ENCODE data around the gene BASP1. TPM values are rescaled to one million over a fixed set of nuclear protein-coding genes. Genes with fewer than 3 reads are reported as not detected.
"Not testable (repeated sequence)": the region's sequence is repeated elsewhere in the genome, so short reads cannot be mapped to it uniquely, and the experiment has no call there.

The BASP1 gene
- total and polyA plus RNA-seq, 2 experiments from 2014 or later = 134 to 183 TPM

GRCh38 chr5:17241635-17242034 lies 24.2 kb downstream of the BASP1 start:
- no peak overlapping the region for H3K4me2 ChIP-seq
- H3K36me3 ChIP-seq (replicated peaks; ENCODE audit: insufficient read depth, low read depth) = no peaks in the 10 kb centered on the region
- no peaks in the 10 kb centered on the region for H3K27me3 ChIP-seq
- TF ChIP-seq, protein P1, sequence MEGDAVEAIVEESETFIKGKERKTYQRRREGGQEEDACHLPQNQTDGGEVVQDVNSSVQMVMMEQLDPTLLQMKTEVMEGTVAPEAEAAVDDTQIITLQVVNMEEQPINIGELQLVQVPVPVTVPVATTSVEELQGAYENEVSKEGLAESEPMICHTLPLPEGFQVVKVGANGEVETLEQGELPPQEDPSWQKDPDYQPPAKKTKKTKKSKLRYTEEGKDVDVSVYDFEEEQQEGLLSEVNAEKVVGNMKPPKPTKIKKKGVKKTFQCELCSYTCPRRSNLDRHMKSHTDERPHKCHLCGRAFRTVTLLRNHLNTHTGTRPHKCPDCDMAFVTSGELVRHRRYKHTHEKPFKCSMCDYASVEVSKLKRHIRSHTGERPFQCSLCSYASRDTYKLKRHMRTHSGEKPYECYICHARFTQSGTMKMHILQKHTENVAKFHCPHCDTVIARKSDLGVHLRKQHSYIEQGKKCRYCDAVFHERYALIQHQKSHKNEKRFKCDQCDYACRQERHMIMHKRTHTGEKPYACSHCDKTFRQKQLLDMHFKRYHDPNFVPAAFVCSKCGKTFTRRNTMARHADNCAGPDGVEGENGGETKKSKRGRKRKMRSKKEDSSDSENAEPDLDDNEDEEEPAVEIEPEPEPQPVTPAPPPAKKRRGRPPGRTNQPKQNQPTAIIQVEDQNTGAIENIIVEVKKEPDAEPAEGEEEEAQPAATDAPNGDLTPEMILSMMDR (IDR thresholded peaks at IDR 0.05; ENCODE audit: poor library complexity) = no peak
- TF ChIP-seq EZH2phosphoT487 (IDR thresholded peaks at IDR 0.05; ENCODE audit: low read depth, severe bottlenecking, unreplicated experiment) (no peak), EZH2 (IDR thresholded peaks at IDR 0.05; ENCODE audit: borderline replicate concordance) (no peak)
- no peak for DNase-seq (ENCODE audit: low spot score)
- H4K20me1 ChIP-seq (ENCODE audit: insufficient read depth, poor library complexity, severe bottlenecking) = peaks cover 93% of the 10 kb centered on the region
- peaks cover 100% of the 10 kb centered on the region for H3K79me2 ChIP-seq
- H3K9me3 ChIP-seq (ENCODE audit: low read depth) = no peaks in the 10 kb centered on the region
- H2AFZ ChIP-seq = no peak overlapping the region
- no peaks in the 10 kb centered on the region for H3K9me2 ChIP-seq (replicated peaks; ENCODE audit: insufficient read depth)
- H3K4me1 ChIP-seq (ENCODE audit: insufficient read depth) = no peaks in the 10 kb centered on the region
- no peak overlapping the region for H3K4me3 ChIP-seq
- H3K27ac ChIP-seq = no peak overlapping the region
- 85% methylated on average over 7 of the region's 7 CpGs for WGBS (ENCODE audit: low lambda C conversion rate, missing lambda C conversion rate)

DNA sequence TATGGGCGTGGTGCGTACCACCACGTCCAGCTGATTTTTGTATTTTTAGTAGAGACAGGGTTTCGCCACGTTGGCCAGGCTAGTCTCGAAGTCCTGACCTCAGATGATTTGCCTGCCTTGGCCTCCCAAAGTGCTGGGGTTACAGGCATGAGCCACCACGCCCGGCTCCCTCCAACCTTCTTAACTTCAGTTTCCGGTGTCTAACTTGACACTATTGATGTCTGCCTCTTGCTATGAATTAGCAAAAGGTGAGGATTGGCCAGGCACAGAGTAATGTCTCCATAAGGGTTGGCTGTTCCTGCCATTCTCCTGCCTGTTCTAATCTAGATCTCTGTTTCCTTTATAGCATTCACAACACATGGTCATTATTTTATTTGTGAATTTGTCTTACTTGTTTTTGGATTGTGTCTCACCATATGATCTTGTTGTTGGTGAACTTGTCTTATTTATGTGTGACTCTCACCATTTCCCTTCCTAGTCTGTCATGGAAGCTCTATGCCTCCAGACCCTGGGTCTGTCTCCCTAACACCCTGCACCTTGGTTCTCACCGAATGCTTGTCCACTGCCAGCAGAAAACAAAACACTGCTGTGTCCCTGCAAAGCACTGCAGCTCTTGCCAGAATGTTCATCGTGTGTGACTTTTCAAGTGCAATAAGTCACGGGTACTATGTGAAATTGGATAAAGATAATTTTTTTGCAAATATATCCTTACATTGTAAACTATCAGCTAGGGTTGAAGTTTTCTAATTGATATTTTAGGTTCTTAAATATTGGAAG lies 26.0 kb downstream of the BASP1 start:
- peaks cover 96% of the 10 kb centered on the region for H4K20me1 ChIP-seq (ENCODE audit: insufficient read depth, poor library complexity, severe bottlenecking)
- no peaks in the 10 kb centered on the region for H3K36me3 ChIP-seq (replicated peaks; ENCODE audit: insufficient read depth, low read depth)
- H2AFZ ChIP-seq = no peak overlapping the region
- H3K4me3 ChIP-seq = no peak overlapping the region
- 94% methylated on average over 12 of the region's 12 CpGs for WGBS (ENCODE audit: low lambda C conversion rate, missing lambda C conversion rate)
- TF ChIP-seq EZH2phosphoT487 (IDR thresholded peaks at IDR 0.05; ENCODE audit: low read depth, severe bottlenecking, unreplicated experiment) (no peak), EZH2 (IDR thresholded peaks at IDR 0.05; ENCODE audit: borderline replicate concordance) (no peak)
- TF ChIP-seq, protein P1 (IDR thresholded peaks at IDR 0.05; ENCODE audit: poor library complexity) = no peak
- no peaks in the 10 kb centered on the region for H3K4me1 ChIP-seq (ENCODE audit: insufficient read depth)
- H3K9me2 ChIP-seq (replicated peaks; ENCODE audit: insufficient read depth) = no peaks in the 10 kb centered on the region
- no peak overlapping the region for H3K4me2 ChIP-seq
- no peaks in the 10 kb centered on the region for H3K9me3 ChIP-seq (ENCODE audit: low read depth)
- H3K79me2 ChIP-seq = peaks cover 100% of the 10 kb centered on the region
- DNase-seq (ENCODE audit: low spot score) = no peak
- no peaks in the 10 kb centered on the region for H3K27me3 ChIP-seq
- no peak overlapping the region for H3K27ac ChIP-seq

GRCh38 chr5:17249029-17249634 lies 31.7 kb downstream of the BASP1 start:
- Histone ChIP-seq H2AFZ (no peak overlapping the region), H3K4me2 (no peak overlapping the region), H3K27me3 (no peaks in the 10 kb centered on the region), H3K79me2 (peaks cover 97% of the 10 kb centered on the region), H4K20me1 (ENCODE audit: insufficient read depth, poor library complexity, severe bottlenecking) (peaks cover 71% of the 10 kb centered on the region), H3K36me3 (replicated peaks; ENCODE audit: insufficient read depth, low read depth) (no peaks in the 10 kb centered on the region), H3K9me3 (ENCODE audit: low read depth) (no peaks in the 10 kb centered on the region), H3K9me2 (replicated peaks; ENCODE audit: insufficient read depth) (no peaks in the 10 kb centered on the region), H3K4me3 (no peak overlapping the region), H3K27ac (peak overlapping the region; percentile 38), H3K4me1 (ENCODE audit: insufficient read depth) (no peaks in the 10 kb centered on the region)
- 70% methylated on average over 3 of the region's 3 CpGs for WGBS (ENCODE audit: low lambda C conversion rate, missing lambda C conversion rate)
- TF ChIP-seq, protein P1 (IDR thresholded peaks at IDR 0.05; ENCODE audit: poor library complexity) = no peak
- no peak for TF ChIP-seq EZH2 (IDR thresholded peaks at IDR 0.05; ENCODE audit: borderline replicate concordance)
- no peak for TF ChIP-seq EZH2phosphoT487 (IDR thresholded peaks at IDR 0.05; ENCODE audit: low read depth, severe bottlenecking, unreplicated experiment)
- peak; percentile 60 for DNase-seq (ENCODE audit: low spot score)

- DNase-seq (ENCODE audit: low spot score); H2AFZ ChIP-seq; H3K36me3 ChIP-seq (replicated peaks; ENCODE audit: insufficient read depth, low read depth); H3K4me2 ChIP-seq; H3K4me1 ChIP-seq (ENCODE audit: insufficient read depth); H3K9me2 ChIP-seq (replicated peaks; ENCODE audit: insufficient read depth); H3K27me3 ChIP-seq; H3K4me3 ChIP-seq; H3K9me3 ChIP-seq (ENCODE audit: low read depth): not testable (repeated sequence)
- Histone ChIP-seq H4K20me1 (ENCODE audit: insufficient read depth, poor library complexity, severe bottlenecking) (peaks cover 72% of the 10 kb centered on the region), H3K27ac (peak overlapping the region; percentile 38), H3K79me2 (peaks cover 97% of the 10 kb centered on the region)
- 94% methylated on average over 6 of the region's 6 CpGs for WGBS (ENCODE audit: low lambda C conversion rate, missing lambda C conversion rate)
These were observed 32.4 kb downstream of the BASP1 start for GRCh38 chr5:17249841-17250240.

All from hepatocyte (in vitro differentiated cells).